Measurements from ENCODE around the gene MPPE1.
"Not testable (repeated sequence)": the region's sequence is repeated elsewhere in the genome, so short reads cannot be mapped to it uniquely, and the experiment has no call there.

The MPPE1 gene

GRCh38 chr18:11908182-11909060 lies at the start of gene MPPE1:
TSS of gene MPPE1 (minus strand) at chr18:11908317. CDS start at chr18:11897264, 11,053 bp downstream.
- no peak for FAIRE-seq

- no peak for FAIRE-seq
Observed at GRCh38 chr18:11957636-11958035, 49.5 kb upstream of the MPPE1 start.

DNA sequence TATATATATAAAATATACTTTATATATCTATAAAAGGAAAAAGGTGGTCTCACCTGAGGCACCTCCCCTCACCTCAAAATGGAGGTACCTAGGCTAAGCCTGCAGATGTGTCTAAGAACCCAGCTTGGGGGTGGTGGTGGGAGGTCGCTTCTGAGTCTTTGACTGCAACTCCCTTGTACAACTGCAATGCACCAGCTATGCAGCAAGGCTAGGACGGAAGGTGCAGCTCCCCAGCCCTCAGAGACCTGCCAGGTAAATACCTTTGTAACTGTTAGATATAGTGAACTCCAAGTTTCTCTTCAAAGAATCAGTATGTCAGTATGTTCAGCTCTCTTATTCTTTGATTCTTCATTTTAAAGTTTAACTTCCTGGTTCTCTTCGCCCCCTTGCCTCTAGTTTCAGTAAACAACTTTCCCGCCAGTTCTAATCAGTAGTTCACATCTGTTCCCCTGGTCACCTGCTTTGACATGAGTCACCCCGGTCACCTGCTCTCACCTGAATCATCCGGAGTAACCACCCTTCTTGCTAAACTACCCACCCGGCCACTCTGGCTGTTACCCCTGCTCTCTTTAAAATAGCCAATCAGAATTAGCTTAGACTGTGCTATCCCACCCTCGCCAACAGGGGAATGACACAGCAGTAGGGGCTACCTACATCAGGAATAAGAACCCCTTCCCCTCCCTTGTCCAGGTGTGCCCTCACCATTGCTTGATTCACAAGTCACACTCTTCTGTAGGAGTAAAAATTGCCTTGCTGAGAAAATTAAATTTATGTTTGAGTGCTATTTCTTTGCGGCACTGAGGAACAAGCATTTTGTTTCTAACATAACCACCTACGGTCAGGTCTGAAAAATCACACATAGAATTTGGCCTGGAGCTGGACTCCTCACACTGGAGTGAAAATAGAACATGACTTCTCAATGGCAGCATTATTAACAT lies 48.5 kb upstream of the MPPE1 start:
- FAIRE-seq = no peak

DNA sequence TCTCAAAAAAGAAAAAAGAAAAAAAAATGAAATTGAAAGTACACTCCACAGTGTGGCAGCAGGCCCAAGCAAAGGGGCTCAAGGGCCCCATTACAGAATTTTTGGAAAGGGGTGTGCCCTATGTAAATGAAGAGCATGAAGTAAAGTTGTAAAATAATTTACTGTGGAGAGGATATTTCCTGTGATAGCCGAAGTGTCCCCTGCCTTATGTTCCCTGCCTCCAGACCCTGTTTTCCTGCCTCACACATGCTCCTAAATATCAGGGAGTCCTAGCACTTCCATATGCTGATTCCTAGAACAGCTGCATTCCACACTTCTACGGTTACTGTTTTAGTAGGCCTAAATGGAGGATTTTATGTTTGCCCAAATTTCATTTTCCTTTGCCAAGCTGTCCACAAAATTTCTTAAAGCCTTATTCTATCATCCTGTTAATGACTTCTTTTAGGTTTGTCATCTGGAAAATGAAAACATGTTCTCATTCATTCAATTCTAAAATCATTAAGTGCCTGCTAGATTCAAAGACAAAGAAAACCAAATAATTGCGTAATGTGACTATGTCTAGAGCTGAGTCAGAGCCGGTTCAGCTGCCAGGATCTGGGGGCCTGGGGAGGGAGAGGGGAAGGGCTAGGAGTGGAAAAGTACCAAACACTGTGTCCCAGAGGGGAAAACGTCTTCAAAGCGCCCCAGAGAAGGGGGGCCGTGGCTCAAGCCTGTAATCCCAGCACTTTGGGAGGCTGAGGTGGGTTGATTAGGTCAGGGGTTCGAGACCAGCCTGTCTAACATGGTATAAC lies 47.3 kb upstream of the MPPE1 start:
- no peak for FAIRE-seq

DNA sequence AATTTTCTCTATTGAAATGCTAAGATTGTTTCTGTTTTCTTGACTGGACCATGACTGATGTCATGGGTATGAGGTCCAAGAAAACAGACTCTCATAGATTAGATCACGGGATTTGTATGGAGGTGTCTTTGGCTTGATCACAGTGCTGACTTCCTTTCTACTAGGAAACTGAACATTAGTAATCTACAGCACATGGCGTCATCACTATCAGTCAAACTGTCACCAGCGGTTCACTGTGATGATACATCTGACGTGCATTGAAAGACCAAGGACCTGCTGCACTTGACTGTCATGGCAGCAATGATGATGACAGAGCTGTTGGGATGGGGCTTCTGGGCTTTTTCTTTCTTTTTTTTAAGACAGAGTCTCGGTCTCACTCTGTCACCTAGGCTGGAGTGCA lies 45.0 kb upstream of the MPPE1 start:
- FAIRE-seq = no peak

DNA sequence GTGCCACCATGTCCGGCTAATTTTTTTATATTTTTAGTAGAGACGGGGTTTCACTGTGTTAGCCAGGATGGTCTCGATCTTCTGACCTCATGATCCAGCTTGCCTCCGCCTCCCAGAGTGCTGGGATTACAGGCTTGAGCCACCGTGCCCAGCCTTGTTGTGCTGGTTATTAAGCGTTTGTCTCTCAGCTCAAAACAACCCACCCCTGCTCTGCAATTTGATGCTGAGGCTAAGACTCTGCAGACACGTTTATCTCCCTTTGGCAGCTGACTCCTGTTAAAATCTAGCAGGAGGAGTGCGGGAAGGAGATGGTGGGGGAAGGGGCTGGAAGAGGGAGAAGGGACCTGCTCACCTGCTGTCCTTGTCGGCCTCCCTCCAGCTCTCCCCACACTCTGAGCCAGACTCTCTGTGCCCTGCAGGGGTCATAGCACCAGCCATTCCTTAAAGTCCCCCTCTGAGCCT lies 43.3 kb upstream of the MPPE1 start:
- no peak for FAIRE-seq

DNA sequence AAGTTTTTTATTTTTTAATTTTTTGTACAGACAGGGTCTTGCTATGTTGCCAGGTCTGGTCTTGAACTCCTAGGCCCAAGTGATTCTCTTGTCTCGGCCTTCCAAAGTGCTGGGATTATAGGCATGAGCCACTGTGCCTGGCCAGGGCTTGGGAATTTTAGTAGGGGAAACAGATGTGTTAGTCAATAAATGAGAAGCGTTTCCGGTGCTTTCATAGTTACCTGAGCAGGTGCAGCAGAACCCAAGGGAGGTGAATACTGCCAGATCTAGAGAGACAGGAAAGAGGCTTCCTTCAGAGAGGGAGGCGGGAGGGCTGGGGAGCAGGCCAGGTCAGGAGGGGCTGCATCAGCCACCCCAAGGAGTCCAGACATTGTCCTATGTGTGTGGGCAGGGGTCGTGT lies 42.7 kb upstream of the MPPE1 start:
- no peak for FAIRE-seq

DNA sequence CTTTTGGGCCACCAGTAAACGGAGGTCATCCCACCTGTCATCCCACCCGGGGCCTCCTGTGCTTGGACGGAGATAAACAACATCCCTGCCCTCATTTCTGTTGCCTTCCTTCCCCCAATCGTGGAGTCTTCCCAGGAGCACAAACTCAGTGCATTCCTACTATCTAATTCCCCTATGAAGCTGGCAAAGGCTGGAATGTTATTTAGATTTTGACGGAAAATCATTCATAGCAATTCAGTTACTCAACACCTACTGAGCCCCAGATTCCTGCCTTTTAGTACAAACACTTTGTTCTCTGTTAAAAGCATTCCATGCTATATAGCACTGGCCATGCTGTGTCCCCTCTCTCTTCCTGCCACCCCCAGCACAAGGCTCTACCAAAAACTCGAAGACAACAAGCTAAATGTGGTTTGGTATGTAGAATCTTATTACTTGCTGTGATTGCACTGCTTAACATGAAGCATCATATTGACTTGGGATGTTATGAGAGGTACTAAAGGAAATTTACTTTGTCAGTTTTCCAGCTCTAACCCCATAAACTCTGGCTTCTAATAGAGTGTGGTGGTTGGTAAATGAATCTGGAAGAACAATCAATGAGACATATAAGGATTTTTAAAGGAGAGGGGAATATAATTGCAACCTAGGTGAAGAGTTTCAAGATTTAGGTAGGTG lies 40.9 kb upstream of the MPPE1 start:
- no peak for FAIRE-seq

- no peak for FAIRE-seq
Observed at GRCh38 chr18:11947214-11948191, 39.4 kb upstream of the MPPE1 start.

DNA sequence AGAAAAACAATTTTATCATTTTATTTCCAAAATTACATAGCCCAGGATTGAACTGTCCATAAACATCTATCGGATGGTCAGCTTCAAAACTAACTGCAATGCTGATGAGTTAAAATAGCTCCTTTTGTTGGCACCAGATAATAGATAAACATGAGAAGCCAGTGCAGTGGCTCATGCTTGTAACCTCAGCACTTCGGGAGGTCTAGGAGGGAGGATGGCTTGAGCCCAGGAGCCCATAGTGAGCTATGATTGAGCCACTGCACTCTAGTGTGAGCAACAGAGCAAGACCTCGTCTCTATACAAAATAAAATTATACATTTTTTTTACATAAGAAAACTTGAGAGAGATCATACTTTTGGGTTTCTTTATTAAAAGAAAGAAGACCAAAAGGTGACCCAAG lies 38.6 kb upstream of the MPPE1 start:
- FAIRE-seq = no peak

DNA sequence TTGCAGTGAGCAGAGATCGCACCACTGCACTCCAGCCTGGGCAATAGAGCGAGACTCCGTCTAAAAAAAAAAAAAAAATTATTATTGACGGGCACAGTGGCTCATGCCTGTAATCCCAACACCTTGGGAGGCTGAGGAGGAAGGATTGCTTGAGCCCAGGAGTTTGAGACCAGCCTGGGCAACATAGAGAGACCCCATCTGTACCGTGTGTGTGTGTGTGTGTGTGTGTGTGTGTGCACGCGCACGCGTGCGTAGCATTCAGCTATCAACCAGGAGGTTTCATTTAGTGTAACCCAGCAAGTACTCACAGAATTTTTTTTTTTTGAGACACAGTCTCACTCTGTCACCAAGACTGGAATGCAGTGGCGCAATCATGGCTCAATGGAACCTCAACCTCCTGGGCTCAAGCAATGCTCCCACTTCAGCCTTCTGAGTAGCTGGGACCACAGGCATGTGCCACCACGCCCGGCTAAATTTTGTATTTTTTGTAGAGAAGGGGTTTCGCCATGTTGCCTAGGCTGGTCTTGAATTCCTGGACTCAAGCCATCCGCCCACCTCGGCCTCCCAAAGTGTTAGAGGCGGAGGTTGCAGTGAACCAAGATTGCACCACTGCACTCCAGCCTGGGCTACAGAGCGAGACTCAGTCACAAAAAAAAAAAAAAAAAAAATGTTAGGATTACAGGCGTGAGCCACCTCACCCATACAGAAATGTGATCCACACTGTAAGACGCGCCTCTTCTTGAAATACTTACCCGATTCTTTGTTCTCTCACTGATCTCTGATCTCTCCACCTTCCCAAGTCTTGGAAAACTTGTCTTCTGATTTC lies 37.9 kb upstream of the MPPE1 start:
- FAIRE-seq = not testable (repeated sequence)

DNA sequence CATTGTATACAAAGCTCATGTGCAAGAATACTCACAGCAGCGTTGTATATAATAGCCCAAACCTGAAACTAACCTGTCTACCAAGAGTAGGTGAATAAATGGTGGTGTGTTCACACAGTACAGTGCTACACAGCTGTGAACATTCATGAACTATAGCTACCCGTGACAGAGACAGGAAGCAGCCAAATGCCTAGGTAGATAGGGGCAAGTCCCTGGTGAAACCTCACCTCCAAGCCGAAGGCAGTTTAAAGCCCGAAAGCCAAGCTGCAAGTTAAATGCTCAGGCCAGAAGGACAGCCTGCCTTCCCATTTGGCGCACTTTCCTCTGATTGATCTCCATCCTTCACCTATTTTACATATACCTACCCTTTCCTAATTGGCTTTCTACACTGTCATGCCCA lies 36.7 kb upstream of the MPPE1 start:
- no peak for FAIRE-seq

DNA sequence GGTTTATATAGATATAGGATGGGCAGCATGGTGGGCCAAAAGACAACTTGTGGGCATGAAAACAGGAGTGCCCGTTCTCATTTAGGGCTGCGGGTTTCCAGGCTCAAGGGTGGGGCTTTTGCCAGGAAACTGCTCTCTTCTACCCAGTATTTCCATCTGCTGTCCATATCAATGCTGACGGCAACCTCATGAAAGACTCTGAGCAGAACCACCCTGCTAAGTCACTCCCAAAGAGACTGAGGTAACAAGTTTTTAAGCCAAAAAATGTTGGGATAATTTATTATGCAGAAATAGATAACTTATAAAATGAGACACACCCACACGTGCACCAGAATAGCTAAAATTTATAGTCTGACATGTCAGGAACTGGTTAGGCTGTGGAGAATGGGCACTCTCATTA lies 36.1 kb upstream of the MPPE1 start:
- FAIRE-seq = no peak

GRCh38 chr18:11943551-11943950 lies 35.4 kb upstream of the MPPE1 start:
- FAIRE-seq = no peak

DNA sequence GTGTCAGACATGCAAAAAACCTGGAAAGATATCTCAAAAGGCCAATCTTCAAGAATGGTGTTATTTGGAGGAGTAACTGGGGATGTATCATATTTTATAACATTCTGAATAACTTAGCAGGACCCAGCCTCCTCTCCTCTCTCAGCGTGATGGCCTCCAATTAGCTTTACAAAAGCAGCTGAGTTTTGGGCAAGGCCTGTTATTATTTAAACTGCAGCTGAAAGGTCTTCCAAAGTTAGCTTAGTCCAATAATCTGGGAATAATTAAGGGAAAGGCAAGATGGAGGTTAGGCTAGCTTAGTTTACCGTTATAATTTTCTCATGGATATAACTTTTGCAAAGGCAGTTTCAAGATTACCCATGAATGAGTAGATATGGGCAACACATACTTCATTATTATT lies 32.8 kb upstream of the MPPE1 start:
- FAIRE-seq = no peak

GRCh38 chr18:11937874-11938478 lies 29.9 kb upstream of the MPPE1 start:
- FAIRE-seq = peak; percentile 92

- no peak for FAIRE-seq
Observed at GRCh38 chr18:11932393-11932792, 24.3 kb upstream of the MPPE1 start.

DNA sequence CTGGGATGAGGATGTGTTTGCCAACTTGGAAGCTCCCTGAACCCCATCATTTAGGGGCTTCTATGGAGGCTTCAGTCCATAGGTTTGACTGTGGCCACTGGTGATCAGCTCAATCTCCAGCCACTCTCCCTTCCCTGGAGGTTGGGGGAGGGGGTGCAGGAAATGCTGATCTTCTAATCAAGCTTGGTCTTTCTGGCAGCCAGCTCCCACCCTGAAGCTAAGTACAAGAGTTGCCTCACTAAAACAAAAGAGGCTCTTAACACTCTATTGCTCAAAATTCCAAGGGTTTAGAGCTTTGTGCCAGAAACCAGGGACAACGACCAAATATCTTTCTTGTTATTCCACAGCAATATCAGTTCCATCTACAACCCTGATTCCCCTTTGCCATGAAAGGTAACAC lies 19.4 kb upstream of the MPPE1 start:
- FAIRE-seq = no peak

DNA sequence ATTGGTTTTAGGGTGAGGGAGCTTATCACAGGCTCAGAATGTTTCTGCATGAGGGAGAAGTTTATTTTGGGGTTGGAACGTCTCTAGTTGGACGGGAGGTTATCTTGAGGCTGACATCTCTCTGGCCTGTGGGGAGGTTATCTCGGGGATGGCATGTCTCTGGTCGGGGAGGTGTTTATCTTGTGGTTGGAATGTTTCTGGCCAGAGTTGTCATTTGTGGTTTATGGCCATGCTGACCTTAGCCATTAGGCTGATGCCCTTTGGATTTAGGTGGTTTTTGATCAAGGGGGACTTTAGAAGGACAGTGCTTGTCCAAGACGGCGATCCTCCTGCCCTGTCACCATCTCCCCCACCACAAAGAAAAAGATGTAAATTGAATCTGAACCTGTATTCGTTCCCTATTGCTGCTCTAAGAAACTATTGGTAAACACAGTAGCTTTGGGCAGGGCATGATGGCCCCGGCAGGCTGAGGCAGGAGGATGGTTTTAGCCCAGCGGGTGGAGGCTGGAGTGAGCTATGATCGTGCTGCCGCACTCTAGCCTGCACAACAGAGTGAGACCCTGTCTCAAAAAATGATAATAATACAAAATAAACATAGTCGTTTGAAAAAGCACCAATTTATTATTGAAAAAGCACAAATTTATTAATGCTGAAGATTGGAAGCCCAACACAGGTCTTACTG lies 17.8 kb upstream of the MPPE1 start:
- FAIRE-seq = no peak

All from A204.1 (cell line).